ENCODE results near the gene STAMBPL1. TPM values are rescaled to one million over a fixed set of nuclear protein-coding genes. Genes with fewer than 3 reads are reported as not detected.
"Not testable (repeated sequence)": the region's sequence is repeated elsewhere in the genome, so short reads cannot be mapped to it uniquely, and the experiment has no call there.

STAMBPL1 gene
- total RNA-seq (10 to 100 TPM; 20.7 to 32.3 TPM), total RNA-seq (41.1 to 52.4 reads per million in 2 donors)

DNA sequence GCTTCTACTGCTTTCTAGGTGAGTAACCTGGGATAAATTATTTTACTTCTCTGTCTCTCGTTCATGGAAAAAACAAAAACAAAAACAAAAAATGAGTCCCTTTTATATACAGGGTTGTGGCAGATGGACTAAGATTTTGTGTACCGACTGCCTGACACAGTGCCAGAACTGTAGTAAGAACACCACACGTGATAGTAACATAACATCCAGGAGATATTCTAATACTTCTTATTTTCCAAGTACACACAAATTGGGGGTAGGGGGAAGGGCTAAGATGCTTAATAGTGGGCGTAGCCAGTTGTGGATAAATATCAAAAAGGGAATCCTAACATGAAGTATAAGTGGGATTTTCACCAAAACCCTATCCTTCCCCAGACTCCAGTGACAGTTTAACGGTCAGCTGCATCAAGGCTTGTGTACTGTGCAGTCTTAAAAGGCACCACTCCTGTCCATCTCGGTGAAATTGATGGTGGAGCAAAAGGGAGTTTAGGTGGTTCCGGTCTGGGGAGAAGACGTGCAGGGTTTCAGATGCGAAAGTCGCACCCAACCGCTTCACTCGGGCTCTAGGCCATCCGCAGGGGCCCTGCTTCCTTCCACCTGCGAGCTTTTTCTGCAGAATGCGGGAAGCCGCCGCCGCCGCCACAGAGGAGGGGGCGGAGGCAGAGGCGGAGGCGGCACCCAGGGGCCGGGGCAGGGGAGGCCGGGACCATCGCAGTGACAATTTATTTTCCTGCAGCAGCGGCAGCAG lies at the start of gene STAMBPL1:
Gene STAMBPL1, plus strand, starts transcription at position 712 of the 748 bp plus-strand sequence. CDS start 21,464 bp downstream, outside the sequence.
- ATAC-seq: peak; percentile 80
- H3K36me3 Mint-ChIP-seq (ENCODE audit: low read depth): no peaks in the 10 kb centered on the region
- H3K4me1 Mint-ChIP-seq: peaks cover 35% of the 10 kb centered on the region
- no peaks in the 10 kb centered on the region for H3K27me3 Mint-ChIP-seq
- peak within 1 kb of the TSS; percentile 96 for H3K4me3 Mint-ChIP-seq
- H3K9me3 ChIP-seq (ENCODE audit: control insufficient read depth, low read length, poor library complexity, severe bottlenecking): no peaks in the 10 kb centered on the region
- peak in 2 of 3 donors; percentile 61 to 66 for DNase-seq
- peak within 1 kb of the TSS; percentile 93 for H3K27ac Mint-ChIP-seq

DNA sequence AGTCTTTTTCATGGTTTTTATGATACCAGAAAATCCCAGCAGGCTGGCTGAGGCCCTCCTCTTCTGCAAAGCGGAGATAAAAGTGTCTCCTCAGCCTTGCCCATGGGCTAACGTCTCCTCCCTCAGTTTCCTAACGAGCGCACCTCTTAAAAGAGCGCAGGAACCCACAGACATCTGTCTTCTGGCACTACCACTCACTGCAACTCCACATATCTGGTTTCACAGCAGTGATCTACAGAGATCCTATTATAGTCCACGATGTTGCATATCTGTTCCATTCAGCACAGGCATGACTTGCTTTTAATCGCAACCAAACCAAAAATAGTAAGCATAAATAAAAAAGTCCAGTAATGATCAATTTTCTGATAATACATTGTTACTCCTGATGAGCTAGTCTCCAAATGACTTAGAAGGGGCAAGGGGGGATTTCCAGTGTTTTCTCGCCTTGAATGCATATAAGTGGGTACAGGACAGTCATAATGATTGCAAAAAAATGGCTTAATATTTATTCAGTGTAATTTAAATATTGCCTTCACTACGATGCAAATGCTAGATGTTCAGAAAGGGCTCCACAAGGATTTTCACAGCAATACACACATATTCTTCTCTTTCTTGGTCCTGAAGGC lies 49.3 kb upstream of the STAMBPL1 start:
- H3K27me3 Mint-ChIP-seq: no peaks in the 10 kb centered on the region
- DNase-seq: no peak
- H3K4me1 Mint-ChIP-seq: peaks cover 39% of the 10 kb centered on the region
- no peak for ATAC-seq
- H3K27ac Mint-ChIP-seq: peak overlapping the region; percentile 66
- no peak overlapping the region for H3K4me3 Mint-ChIP-seq
- H3K9me3 ChIP-seq (ENCODE audit: control insufficient read depth, low read length, poor library complexity, severe bottlenecking): no peaks in the 10 kb centered on the region
- H3K36me3 Mint-ChIP-seq (ENCODE audit: low read depth): no peaks in the 10 kb centered on the region

DNA sequence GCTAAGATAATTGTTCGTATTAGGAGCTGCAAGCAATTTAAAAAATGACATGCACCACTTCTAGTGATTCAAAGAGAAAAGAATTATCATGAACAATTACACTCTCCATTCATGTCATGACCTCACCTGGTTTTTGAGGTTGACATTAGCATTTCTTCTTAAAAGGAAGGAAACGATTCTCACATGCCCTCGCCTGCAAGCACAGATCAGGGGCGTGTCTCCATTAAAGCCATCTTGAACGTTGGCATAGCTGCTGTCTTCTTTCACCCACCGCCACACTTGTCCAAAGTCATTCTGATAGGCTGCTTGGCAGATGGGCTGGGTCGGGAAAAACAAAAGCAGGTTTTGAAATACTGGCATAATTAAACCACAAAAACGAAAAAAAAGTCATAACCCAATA lies 48.3 kb upstream of the STAMBPL1 start:
- peak; percentile 78 for ATAC-seq
- Mint-ChIP-seq H3K4me3 (no peak overlapping the region), H3K4me1 (peaks cover 31% of the 10 kb centered on the region)

DNA sequence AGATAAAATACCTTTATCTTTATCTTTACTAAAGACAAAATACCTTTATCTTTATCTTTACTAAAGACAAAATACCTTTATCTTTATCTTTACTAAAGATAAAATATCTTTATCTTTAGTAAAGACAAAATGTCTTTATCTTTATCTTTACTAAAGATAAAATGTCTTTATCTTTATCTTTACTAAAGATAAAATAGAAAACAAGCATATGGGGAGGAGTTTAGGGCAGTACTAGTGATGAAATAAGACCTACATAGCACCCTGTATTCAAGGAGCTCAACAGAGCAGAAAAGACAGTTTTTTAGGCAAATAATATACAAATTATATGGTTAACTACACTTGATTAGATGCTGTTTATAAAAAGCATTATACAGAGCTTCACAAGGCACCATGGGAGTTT lies 47.7 kb upstream of the STAMBPL1 start:
- H3K9me3 ChIP-seq (ENCODE audit: control insufficient read depth, low read length, poor library complexity, severe bottlenecking): no peaks in the 10 kb centered on the region
- no peak for ATAC-seq
- Mint-ChIP-seq H3K27me3 (no peaks in the 10 kb centered on the region), H3K4me1 (peaks cover 26% of the 10 kb centered on the region), H3K4me3 (no peak overlapping the region), H3K27ac (peak overlapping the region; percentile 47), H3K36me3 (ENCODE audit: low read depth) (no peaks in the 10 kb centered on the region)
- DNase-seq: no peak

More for the DNA sequence above, 48.3 kb upstream of the STAMBPL1 start:
- peak overlapping the region; percentile 66 for H3K27ac Mint-ChIP-seq
- H3K27me3 Mint-ChIP-seq: no peaks in the 10 kb centered on the region
- peak in 1 of 3 donors; percentile 12 for DNase-seq
- H3K9me3 ChIP-seq (ENCODE audit: control insufficient read depth, low read length, poor library complexity, severe bottlenecking): no peaks in the 10 kb centered on the region
- H3K36me3 Mint-ChIP-seq (ENCODE audit: low read depth): no peaks in the 10 kb centered on the region

DNA sequence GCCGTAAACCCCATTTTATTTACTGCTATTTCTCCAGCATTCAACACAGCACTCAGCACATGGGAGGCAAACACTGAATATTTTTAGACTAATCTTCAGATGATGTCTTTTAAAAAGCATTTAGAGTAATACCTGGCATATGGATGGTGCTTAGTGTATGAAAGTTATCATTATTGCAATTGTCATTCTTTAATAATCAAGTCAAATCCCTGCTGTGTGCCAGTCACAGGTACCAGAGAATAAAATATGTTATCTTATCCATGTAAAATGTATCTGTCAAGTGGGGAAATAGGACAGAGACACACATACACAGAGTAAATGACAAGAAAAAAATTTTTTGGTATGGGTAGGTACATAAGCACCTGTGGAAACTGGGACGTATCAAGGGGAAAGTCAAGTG lies 46.9 kb upstream of the STAMBPL1 start:
- peak overlapping the region; percentile 47 for H3K27ac Mint-ChIP-seq
- peaks cover 23% of the 10 kb centered on the region for H3K4me1 Mint-ChIP-seq
- ATAC-seq (no peak), DNase-seq (no peak)
- H3K36me3 Mint-ChIP-seq (ENCODE audit: low read depth): no peaks in the 10 kb centered on the region
- H3K27me3 Mint-ChIP-seq: no peaks in the 10 kb centered on the region
- no peak overlapping the region for H3K4me3 Mint-ChIP-seq
- no peaks in the 10 kb centered on the region for H3K9me3 ChIP-seq (ENCODE audit: control insufficient read depth, low read length, poor library complexity, severe bottlenecking)

DNA sequence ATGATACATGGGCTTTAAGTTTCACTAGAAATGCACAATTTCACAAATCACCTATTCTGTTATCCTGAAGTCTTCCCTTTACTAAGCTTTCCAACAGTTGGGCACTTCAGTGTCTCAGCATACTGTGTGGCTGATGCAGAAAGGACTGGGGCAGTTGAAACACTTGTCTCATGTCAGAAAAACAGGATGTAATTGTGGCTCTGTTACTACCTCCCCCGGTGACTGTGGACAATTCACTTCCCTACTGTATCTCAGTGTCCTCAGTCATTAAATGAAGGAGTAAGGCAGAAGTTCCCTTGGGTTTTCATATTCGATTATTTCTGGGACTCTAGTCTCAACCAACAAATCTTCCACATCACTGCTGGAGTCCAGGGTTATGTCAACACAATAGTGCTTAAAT lies 46.3 kb upstream of the STAMBPL1 start:
- H3K4me1 Mint-ChIP-seq: peaks cover 19% of the 10 kb centered on the region
- DNase-seq (no peak), ATAC-seq (no peak)
- H3K27me3 Mint-ChIP-seq: no peaks in the 10 kb centered on the region
- H3K36me3 Mint-ChIP-seq (ENCODE audit: low read depth): no peaks in the 10 kb centered on the region
- no peaks in the 10 kb centered on the region for H3K9me3 ChIP-seq (ENCODE audit: control insufficient read depth, low read length, poor library complexity, severe bottlenecking)
- H3K27ac Mint-ChIP-seq: peak overlapping the region; percentile 47
- H3K4me3 Mint-ChIP-seq: no peak overlapping the region

DNA sequence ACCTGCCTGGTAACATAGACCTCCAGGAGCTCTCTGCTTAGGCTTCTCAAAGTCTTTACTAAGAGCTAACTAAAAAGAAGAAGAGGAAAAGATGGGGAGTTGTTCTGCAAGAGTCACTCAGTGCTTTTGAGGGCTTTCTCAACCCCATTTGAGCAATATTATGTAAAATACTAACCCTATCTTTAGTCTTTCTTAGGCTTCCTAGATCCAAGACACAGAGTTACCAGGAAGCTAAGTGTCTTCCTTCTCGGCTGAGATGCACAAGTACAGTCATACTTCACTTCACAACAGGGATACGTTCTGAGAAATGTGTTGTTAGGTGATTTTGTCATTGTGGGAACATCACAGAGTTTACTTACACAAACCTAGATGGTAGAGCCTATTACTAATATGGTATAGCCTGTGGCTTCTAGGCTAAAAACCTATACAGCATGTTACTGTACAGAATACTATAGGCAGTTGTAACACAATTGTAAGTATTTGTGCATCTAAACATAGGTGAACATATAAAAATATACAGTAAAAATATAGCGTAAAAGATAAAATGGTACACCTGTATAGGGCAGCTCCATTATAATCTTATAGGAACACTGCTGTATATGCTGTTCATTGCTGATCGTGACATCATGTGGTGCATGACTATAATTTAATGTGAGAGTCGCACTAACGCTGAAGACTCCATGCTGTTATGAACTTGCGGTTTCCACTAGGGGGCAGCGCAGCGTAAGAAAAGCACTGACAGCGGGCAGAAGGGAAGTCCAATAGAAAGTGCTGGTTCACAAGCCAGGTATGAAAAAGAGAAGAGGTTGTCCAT lies 44.7 kb upstream of the STAMBPL1 start:
- H3K9me3 ChIP-seq (ENCODE audit: control insufficient read depth, low read length, poor library complexity, severe bottlenecking): no peaks in the 10 kb centered on the region
- H3K27me3 Mint-ChIP-seq: no peaks in the 10 kb centered on the region
- H3K4me1 Mint-ChIP-seq: peaks cover 23% of the 10 kb centered on the region
- no peak overlapping the region for H3K27ac Mint-ChIP-seq
- H3K4me3 Mint-ChIP-seq: no peak overlapping the region
- ATAC-seq: peak; percentile 92
- no peaks in the 10 kb centered on the region for H3K36me3 Mint-ChIP-seq (ENCODE audit: low read depth)
- DNase-seq: peak; percentile 62 to 83 (median 67)

DNA sequence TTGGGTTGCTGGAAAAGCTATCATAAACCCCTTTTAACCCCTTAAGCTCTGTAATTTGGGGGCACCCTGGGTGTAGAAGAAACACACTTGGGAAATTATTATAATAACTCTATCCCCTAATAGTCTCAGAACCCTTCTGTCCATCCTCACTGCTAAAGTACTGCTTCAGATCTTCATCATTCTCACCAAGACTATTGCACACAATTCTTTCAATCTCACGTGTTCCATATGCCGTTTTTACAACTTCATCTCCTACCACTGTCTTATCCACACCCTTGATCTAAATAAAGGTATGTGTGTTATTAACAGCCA lies 44.2 kb upstream of the STAMBPL1 start:
- H3K27me3 Mint-ChIP-seq: no peaks in the 10 kb centered on the region
- no peak overlapping the region for H3K4me3 Mint-ChIP-seq
- H3K9me3 ChIP-seq (ENCODE audit: control insufficient read depth, low read length, poor library complexity, severe bottlenecking): no peaks in the 10 kb centered on the region
- H3K4me1 Mint-ChIP-seq: peaks cover 20% of the 10 kb centered on the region
- H3K36me3 Mint-ChIP-seq (ENCODE audit: low read depth): no peaks in the 10 kb centered on the region
- no peak overlapping the region for H3K27ac Mint-ChIP-seq
- no peak for DNase-seq
- ATAC-seq: peak; percentile 5

DNA sequence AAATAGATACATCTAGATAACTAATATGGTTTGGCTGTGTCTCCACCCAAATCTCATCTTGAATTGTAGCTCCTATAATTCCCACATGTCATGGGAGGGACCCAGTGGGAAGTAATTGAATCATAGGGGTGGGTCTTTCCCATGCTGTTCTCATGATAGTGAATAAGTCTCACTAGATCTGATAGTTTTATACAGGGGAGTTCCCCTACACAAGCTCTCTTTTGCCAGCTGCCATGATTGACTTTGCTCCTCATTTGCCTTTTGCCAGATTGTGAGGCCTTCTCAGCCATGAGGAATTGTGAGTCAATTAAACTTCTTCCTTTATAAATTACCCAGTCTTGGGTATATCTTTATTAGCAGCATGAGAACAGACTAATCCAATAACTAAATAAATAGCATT lies 42.4 kb upstream of the STAMBPL1 start:
- DNase-seq; ATAC-seq; H3K9me3 ChIP-seq (ENCODE audit: control insufficient read depth, low read length, poor library complexity, severe bottlenecking); H3K36me3 Mint-ChIP-seq (ENCODE audit: low read depth); H3K27ac Mint-ChIP-seq; H3K4me3 Mint-ChIP-seq; H3K27me3 Mint-ChIP-seq: not testable (repeated sequence)
- H3K4me1 Mint-ChIP-seq: peaks cover 18% of the 10 kb centered on the region

DNA sequence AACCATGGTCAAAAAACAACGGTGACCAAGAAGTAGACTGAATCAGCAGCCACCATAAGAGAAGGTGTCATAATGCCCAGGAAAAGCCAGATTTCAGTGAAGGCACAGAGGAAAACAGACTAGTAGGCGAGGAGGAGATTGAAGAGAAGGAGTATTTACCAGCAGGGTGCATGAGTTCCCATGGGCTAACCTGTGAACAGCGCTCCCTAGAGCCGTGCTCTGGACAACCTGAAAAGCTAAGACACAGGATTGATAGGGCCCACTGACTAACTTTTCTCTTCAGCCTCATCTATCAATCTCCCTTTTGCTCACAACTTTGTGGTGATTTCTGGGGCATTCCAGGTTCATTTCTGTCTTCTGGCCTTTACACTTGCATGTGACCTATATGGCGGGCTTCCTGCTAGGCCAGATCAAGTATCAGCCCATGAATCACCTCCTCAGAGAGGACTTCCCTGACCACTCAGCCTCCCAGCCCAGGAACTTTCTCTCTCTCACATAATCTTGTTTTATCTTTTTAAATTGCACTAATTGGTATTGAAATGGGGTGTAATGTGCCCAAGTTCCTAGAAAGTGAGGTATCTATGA lies 41.2 kb upstream of the STAMBPL1 start:
- DNase-seq (no peak), ATAC-seq (no peak)
- no peaks in the 10 kb centered on the region for H3K9me3 ChIP-seq (ENCODE audit: control insufficient read depth, low read length, poor library complexity, severe bottlenecking)
- Mint-ChIP-seq H3K36me3 (ENCODE audit: low read depth) (no peaks in the 10 kb centered on the region), H3K4me3 (no peak overlapping the region), H3K4me1 (peaks cover 15% of the 10 kb centered on the region), H3K27ac (no peak overlapping the region), H3K27me3 (peaks cover 3% of the 10 kb centered on the region)

DNA sequence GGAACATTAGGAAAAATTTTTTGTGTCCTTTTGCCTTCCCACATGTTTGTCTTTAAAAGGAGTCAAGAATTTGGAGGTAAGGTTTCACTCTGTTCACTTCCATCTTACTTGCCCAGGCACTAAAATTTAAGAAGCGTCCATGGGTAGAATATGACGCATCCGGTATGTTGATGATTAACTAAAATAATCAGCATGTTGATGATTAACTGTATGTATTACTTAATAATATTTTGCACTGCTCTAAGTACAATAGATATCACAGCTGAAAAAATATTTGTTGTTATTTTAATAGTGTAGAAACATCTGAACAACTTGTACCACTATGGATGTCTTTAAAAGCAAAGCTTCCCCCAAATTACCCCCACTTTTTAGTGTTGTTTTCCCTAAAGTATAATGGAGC lies 39.9 kb upstream of the STAMBPL1 start:
- no peak overlapping the region for H3K4me3 Mint-ChIP-seq
- peaks cover 14% of the 10 kb centered on the region for H3K4me1 Mint-ChIP-seq
- no peak overlapping the region for H3K27ac Mint-ChIP-seq
- peaks cover under 1% of the 10 kb centered on the region for H3K36me3 Mint-ChIP-seq (ENCODE audit: low read depth)
- H3K27me3 Mint-ChIP-seq: peaks cover 8% of the 10 kb centered on the region
- no peak for ATAC-seq
- H3K9me3 ChIP-seq (ENCODE audit: control insufficient read depth, low read length, poor library complexity, severe bottlenecking): no peaks in the 10 kb centered on the region
- no peak for DNase-seq

DNA sequence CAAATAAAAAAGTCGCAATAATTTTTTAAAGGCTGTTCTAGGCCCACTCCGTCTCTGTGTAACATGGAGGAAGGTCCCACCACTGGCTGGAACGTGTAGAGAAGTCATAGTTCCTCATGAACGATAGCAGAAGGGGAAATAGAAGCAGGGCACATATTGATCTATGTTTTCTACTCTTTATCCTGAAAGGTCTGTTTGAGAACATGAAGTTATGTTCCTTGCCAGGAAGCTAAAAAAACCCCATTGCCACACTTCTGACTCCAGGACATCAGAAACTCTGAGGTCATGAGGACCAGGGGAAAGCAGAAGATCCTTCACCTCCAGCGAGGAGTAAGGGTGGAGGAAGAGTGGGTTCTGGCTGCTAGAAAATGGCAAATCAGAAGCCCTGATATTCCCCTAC lies 39.2 kb upstream of the STAMBPL1 start:
- peaks cover 12% of the 10 kb centered on the region for H3K27me3 Mint-ChIP-seq

More for the DNA sequence above, 39.2 kb upstream of the STAMBPL1 start:
- Mint-ChIP-seq H3K36me3 (ENCODE audit: low read depth) (peaks cover 4% of the 10 kb centered on the region), H3K27ac (no peak overlapping the region), H3K4me1 (peaks cover 14% of the 10 kb centered on the region), H3K4me3 (no peak overlapping the region)
- no peak for ATAC-seq
- no peaks in the 10 kb centered on the region for H3K9me3 ChIP-seq (ENCODE audit: control insufficient read depth, low read length, poor library complexity, severe bottlenecking)
- DNase-seq: no peak
